ENCODE data around the gene EAPP. TPM values are rescaled to one million over a fixed set of nuclear protein-coding genes. Genes with fewer than 3 reads are reported as not detected.
"Not testable (repeated sequence)": the region's sequence is repeated elsewhere in the genome, so short reads cannot be mapped to it uniquely, and the experiment has no call there.

EAPP gene
- total RNA-seq = 17.8 TPM
- long read RNA-seq, transcript EAPP-201 (6 exons, 1,321 nt) = major isoform, 18 of 20 reads
- long read RNA-seq, partial matches to known transcripts = 0 of 20 reads
- long read RNA-seq, other reads (novel, unspliced or antisense) = 2 of 20 reads

GRCh38 chr14:34539407-34540180 is at the start of gene EAPP:
EAPP (minus strand) TSS chr14:34539701; CDS start chr14:34539628, 73 bp downstream.
- intact Hi-C loops (cut with DNase I) = no loop called here
- peak; percentile 99 for ATAC-seq (ENCODE audit: poor library complexity)
- DNase-seq = peak; percentile 99

GRCh38 chr14:34583525-34583924 is 44.0 kb upstream of the EAPP start:
- ATAC-seq (ENCODE audit: poor library complexity) = no peak
- intact Hi-C loops (cut with DNase I) = no loop called here
- no peak for DNase-seq

DNA sequence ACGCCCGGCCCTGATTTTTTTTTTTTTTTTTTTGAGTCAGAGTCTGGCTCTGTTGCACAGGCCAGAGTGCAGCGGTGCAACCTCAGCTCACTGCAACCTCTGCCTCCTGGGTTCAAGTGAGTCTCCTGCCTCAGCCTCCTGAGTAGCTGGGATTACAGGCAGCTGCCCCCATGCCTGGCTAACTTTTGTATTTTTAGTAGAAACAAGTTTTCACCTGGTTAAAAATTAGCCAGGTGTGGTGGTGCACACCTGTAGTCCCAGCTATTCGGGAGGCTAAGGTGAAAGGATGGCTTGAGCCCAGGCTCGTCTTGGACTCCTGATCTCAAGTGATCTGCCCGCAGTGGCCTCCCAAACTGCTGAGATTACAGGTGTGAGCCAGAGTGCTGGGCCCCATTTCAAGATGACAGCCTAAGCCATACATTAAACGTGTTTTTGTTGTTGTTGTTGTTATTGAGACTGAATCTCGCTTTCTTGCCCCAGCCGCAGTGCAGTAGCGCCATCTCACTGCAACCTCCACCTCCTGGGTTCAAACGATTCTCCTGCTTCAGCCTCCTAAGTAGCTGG is 42.7 kb upstream of the EAPP start:
- DNase-seq (peak; percentile 6), ATAC-seq (ENCODE audit: poor library complexity) (no peak)
- intact Hi-C loops (cut with DNase I) = no loop called here

DNA sequence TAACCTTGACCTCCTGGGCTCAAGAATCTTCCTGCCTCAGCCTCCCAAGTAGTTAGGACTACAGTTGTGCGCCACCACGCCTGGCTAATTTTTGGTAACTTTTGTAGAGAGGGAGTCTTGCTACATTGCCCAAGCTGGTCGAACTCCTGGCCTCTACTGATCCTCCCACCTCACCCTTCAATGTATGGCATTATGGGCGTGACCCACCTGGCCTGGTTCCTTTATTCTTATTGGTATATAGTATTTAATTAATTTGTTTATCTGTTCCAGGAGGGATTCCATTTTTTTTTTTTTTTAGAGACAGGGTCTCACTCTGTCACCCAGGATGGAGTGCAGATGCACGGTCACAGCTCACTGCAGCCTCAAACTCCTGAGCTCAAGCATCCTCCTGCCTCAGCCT is 40.9 kb upstream of the EAPP start:
- DNase-seq = peak; percentile 15
- intact Hi-C loops (cut with DNase I) = no loop called here
- ATAC-seq (ENCODE audit: poor library complexity) = no peak

- intact Hi-C loops (cut with DNase I) = no loop called here
- peak; percentile 2 for DNase-seq
- no peak for ATAC-seq (ENCODE audit: poor library complexity)
Observed at GRCh38 chr14:34571771-34572170, 32.3 kb upstream of the EAPP start.

- ATAC-seq (ENCODE audit: poor library complexity) (no peak), DNase-seq (no peak)
- intact Hi-C loops (cut with DNase I) = no loop called here
Observed at GRCh38 chr14:34569750-34570149, 30.2 kb upstream of the EAPP start.

GRCh38 chr14:34568803-34569202 is 29.3 kb upstream of the EAPP start:
- intact Hi-C loops (cut with DNase I) = no loop called here
- ATAC-seq (ENCODE audit: poor library complexity) (no peak), DNase-seq (peak; percentile 44)

DNA sequence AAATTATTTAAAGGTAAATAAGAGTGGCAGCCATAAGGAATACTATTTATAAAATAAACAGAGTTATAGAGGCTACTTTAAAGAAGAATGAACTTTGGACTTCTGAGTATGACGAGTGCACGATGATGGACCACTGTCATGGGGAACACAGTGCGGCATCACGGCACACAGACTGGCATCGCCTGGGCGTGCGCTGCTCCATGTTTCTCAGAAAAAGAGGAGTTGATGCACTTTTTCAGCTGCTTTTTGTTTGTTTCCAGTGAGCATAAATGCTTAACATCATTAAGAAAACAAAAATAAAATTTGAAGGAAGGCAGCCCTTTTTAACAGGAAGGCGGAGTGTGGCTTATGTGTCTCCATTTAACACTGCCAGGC is 23.3 kb upstream of the EAPP start:
- intact Hi-C loops (cut with DNase I) = no loop called here
- ATAC-seq (ENCODE audit: poor library complexity) (no peak), DNase-seq (peak; percentile 24)

- peak; percentile 53 for ATAC-seq (ENCODE audit: poor library complexity)
- DNase-seq; intact Hi-C loops (cut with DNase I): not testable (repeated sequence)
Observed at GRCh38 chr14:34562037-34562775, 22.7 kb upstream of the EAPP start.

- intact Hi-C loops (cut with DNase I); DNase-seq: not testable (repeated sequence)
- ATAC-seq (ENCODE audit: poor library complexity) = peak; percentile 96
Observed at GRCh38 chr14:34556498-34556829, 17.0 kb upstream of the EAPP start.

GRCh38 chr14:34555583-34556497 is 16.3 kb upstream of the EAPP start:
- DNase-seq; intact Hi-C loops (cut with DNase I): not testable (repeated sequence)
- ATAC-seq (ENCODE audit: poor library complexity) = peak; percentile 89

DNA sequence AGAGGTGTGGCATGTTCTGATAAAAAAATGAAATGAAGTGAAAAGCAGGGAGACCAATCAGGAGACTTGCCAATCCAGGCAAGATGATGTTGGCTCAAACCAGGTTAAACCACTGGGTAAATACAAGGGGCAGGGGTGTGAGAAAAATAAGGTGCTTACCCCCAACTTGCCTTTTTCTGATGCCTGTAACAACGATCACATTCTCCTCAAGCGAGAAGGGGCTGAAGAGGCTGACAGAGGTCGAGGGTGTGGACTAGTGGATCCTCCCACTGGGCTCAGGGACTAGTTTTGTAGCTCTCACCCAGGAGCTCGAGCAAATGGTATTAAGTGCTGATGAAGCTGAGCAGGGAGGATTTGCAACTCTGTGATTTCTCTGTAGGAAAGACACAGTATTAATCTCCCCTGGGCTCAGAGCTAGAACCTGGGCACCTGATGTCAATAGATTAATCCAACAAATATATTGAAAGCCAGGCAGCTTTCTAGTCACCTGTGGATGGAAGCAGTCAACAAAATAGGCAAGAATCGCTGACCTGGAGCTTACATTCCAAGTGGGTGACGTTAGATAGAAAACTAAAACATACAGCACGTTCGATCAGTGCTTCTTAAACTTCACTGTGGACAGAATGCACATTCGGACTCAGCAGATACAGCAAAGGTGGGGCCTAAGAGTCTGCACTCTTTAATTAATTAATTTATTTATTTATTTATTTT is 15.2 kb upstream of the EAPP start:
- intact Hi-C loops (cut with DNase I) = no loop called here
- no peak for ATAC-seq (ENCODE audit: poor library complexity)
- DNase-seq = no peak

DNA sequence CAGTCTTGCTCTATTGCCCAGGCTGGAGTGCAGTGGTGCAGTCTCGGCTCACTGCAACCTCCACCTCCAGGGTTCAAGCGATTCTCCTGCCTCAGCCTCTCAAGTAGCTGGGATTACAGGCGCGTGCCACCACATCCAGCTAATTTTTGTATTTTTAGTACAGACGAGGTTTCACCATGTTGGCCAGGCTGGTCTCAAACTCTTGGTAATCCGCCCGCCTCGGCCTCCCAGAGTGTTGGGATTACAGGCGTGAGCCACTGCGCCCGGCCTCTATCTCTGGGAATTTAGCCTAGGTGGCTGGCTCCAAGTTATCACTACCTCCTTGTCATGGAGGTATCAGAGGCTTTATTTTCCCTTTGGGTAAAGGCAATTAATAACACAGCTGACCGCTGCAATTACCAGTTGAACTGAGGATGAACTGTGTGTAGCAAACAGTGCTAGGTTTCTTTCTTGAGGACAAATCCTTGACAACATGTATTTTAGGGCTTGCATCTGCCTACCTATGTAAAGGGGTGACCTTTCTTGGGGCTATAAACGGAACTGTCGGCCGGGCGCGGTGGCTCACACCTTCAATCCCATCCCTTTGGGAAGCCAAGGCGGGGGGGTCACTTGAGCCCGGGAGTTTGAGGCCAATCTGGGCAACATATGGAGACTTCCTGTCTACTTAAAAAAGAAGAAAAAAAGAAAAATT is 9.9 kb upstream of the EAPP start:
- ATAC-seq (ENCODE audit: poor library complexity); DNase-seq; intact Hi-C loops (cut with DNase I): not testable (repeated sequence)

DNA sequence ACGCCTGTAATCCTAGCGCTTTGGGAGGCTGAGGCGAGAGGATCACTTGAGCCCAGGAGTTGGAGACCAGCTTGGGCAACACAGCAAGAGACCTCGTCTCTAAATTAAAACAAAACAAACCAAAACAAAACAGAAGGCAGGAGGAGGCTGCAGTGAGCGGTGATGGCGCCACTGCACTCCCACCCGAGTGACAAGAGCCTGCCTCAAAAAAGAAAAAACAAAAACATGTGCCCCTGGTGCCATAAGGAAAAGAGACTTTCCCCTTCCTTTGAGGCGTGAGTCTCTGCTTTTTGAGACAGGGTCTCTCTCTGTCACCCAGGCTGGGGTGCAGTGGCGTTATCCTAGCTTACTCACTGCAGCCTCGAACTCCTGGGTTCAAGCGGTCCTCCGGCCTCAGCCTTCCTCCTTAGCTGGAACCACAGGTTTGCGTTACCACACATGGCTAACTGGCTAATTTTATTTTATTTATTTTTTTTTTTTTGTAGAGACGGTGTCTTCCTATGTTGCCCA is 9.0 kb upstream of the EAPP start:
- ATAC-seq (ENCODE audit: poor library complexity) (no peak), DNase-seq (no peak)
- intact Hi-C loops (cut with DNase I) = no loop called here

DNA sequence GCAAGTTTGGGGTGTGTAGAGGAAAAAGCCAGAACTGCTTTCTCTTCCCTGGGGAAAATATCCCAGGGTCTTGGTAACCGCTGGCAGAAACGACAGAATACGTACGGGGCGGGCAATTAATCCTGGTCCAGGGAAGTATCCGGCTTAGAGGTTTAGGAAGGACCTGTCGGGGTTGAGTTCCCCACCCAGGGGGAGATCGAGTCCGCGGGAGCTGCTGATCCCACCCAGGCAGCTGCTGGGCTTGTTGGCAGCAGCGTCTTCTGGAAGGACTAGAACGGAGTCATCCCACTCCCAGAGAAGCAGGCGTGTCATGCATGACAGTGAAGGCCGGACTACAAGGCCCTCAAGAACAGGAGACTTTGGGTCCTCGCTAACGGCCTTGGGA is 7.6 kb upstream of the EAPP start:
- DNase-seq; ATAC-seq (ENCODE audit: poor library complexity); intact Hi-C loops (cut with DNase I): not testable (repeated sequence)

- intact Hi-C loops (cut with DNase I); DNase-seq: not testable (repeated sequence)
- ATAC-seq (ENCODE audit: poor library complexity) = peak; percentile 95
Observed at GRCh38 chr14:34546272-34547135, 7.0 kb upstream of the EAPP start.
